ENCODE data around the gene NWD2.
"Not testable (repeated sequence)": the region's sequence is repeated elsewhere in the genome, so short reads cannot be mapped to it uniquely, and the experiment has no call there.

NWD2 gene

GRCh38 chr4:37400241-37400881 is 155.8 kb downstream of the NWD2 start:
- DNase-seq, result no peak

- DNase-seq, result not testable (repeated sequence)
Observed at GRCh38 chr4:37407938-37408826, 163.6 kb downstream of the NWD2 start.

- DNase-seq, result not testable (repeated sequence)
Observed at GRCh38 chr4:37413612-37414011, 169.1 kb downstream of the NWD2 start.

- no peak for DNase-seq
Observed at GRCh38 chr4:37415845-37416369, 171.4 kb downstream of the NWD2 start.

- no peak for DNase-seq
Observed at GRCh38 chr4:37421614-37422013, 177.1 kb downstream of the NWD2 start.

GRCh38 chr4:37422102-37422501 is 177.6 kb downstream of the NWD2 start:
- DNase-seq, result no peak

GRCh38 chr4:37422638-37423037 is 178.1 kb downstream of the NWD2 start:
- DNase-seq, result no peak

- DNase-seq, result no peak
Observed at GRCh38 chr4:37423310-37423709, 178.8 kb downstream of the NWD2 start.

GRCh38 chr4:37424753-37425152 is 180.2 kb downstream of the NWD2 start:
- no peak for DNase-seq

GRCh38 chr4:37425857-37426256 is 181.3 kb downstream of the NWD2 start:
- no peak for DNase-seq

- DNase-seq, result no peak
Observed at GRCh38 chr4:37427193-37427592, 182.7 kb downstream of the NWD2 start.

- no peak for DNase-seq
Observed at GRCh38 chr4:37429906-37430305, 185.4 kb downstream of the NWD2 start.

GRCh38 chr4:37430718-37431416 is 186.3 kb downstream of the NWD2 start:
- DNase-seq, result no peak

- no peak for DNase-seq
Observed at GRCh38 chr4:37431417-37431743, 186.8 kb downstream of the NWD2 start.

- no peak for DNase-seq
Observed at GRCh38 chr4:37434469-37434868, 189.9 kb downstream of the NWD2 start.

- no peak for DNase-seq
Observed at GRCh38 chr4:37436546-37436945, 192.0 kb downstream of the NWD2 start.

GRCh38 chr4:37437163-37437562 is 192.6 kb downstream of the NWD2 start:
- DNase-seq, result no peak

GRCh38 chr4:37438564-37439279 is 194.2 kb downstream of the NWD2 start:
- no peak for DNase-seq

GRCh38 chr4:37439809-37440474 is 195.4 kb downstream of the NWD2 start:
- no peak for DNase-seq

- no peak for DNase-seq
Observed at GRCh38 chr4:37440501-37440900, 196.0 kb downstream of the NWD2 start.

GRCh38 chr4:37441231-37442061 is 196.9 kb downstream of the NWD2 start:
- no peak for DNase-seq

GRCh38 chr4:37442062-37442323 is 197.4 kb downstream of the NWD2 start:
- no peak for DNase-seq

All from activated T-cell treated with anti-CD3 and anti-CD28 coated beads, Interleukin-2, amount 50 U/mL, for 1 hour (primary cell).